Thyroid gland (tissue), 4 donors: ENCODE measurements around the gene CSNK2A1.

Experiments
- CTCF ChIP-seq, 6 experiments: fragments of 200-600 bp in 3 of 6; fragments of 450-650 bp in 3 of 6; sonication (generic) in 3 of 6; IDR thresholded peaks; one replicate each; pipeline ENCODE4 v1.5.1; 2016 to 2019; ENCODE audit warnings: antibody characterized with exemption in 6 of 6, mild to moderate bottlenecking in 2 of 6, inconsistent platforms in 1 of 6, moderate library complexity in 1 of 6
- POLR2A ChIP-seq, 2 donors: fragments of 450-650 bp; IDR thresholded peaks; one replicate each; pipeline ENCODE4 v1.6.1; 2017; ENCODE audit warnings: antibody characterized with exemption in 2 of 2, mild to moderate bottlenecking in 2 of 2, moderate library complexity in 1 of 2

GRCh38 chr20:544153-544725 is 649 bp upstream of the CSNK2A1 start:
- TF ChIP-seq CTCF (IDR thresholded peaks at IDR 0.05) (no peak), POLR2A (IDR thresholded peaks at IDR 0.05) (no peak)
